Measurements from ENCODE around the gene PDE7B.
"Not testable (repeated sequence)": the region's sequence is repeated elsewhere in the genome, so short reads cannot be mapped to it uniquely, and the experiment has no call there.

Gene PDE7B

GRCh38 chr6:136210398-136211165 lies 359.1 kb downstream of the PDE7B start:
- no peak for DNase-seq

- no peak for DNase-seq
Observed at GRCh38 chr6:136212608-136213007, 361.1 kb downstream of the PDE7B start.

- DNase-seq: no peak
Observed at GRCh38 chr6:136213012-136213539, 361.6 kb downstream of the PDE7B start.

GRCh38 chr6:136213853-136214252 lies 362.4 kb downstream of the PDE7B start:
- DNase-seq: no peak

- no peak for DNase-seq
Observed at GRCh38 chr6:136216503-136217401, 365.3 kb downstream of the PDE7B start.

- DNase-seq: not testable (repeated sequence)
Observed at GRCh38 chr6:136224974-136225373, 373.5 kb downstream of the PDE7B start.

- DNase-seq: no peak
Observed at GRCh38 chr6:136225496-136225895, 374.0 kb downstream of the PDE7B start.

GRCh38 chr6:136226027-136226673 lies 374.6 kb downstream of the PDE7B start:
- peak; percentile 67 for DNase-seq

GRCh38 chr6:136226674-136227377 lies 375.3 kb downstream of the PDE7B start:
- DNase-seq: no peak

- no peak for DNase-seq
Observed at GRCh38 chr6:136228814-136229213, 377.3 kb downstream of the PDE7B start.

GRCh38 chr6:136230219-136230853 lies 378.8 kb downstream of the PDE7B start:
- DNase-seq: no peak

GRCh38 chr6:136232701-136233100 lies 381.2 kb downstream of the PDE7B start:
- DNase-seq: no peak

GRCh38 chr6:136235233-136235564 lies 383.7 kb downstream of the PDE7B start:
- DNase-seq: no peak

GRCh38 chr6:136236466-136237293 lies 385.2 kb downstream of the PDE7B start:
- DNase-seq: no peak

- no peak for DNase-seq
Observed at GRCh38 chr6:136244061-136244616, 392.6 kb downstream of the PDE7B start.
